Measurements from ENCODE around the gene SMIM45.

The SMIM45 gene

GRCh38 chr22:41915786-41916493 lies 36.0 kb upstream of the SMIM45 start:
- DNase-seq = no peak

- DNase-seq = no peak
These were observed 35.1 kb upstream of the SMIM45 start for GRCh38 chr22:41916745-41917358.

GRCh38 chr22:41917375-41917902 lies 34.5 kb upstream of the SMIM45 start:
- DNase-seq = no peak

GRCh38 chr22:41917903-41918791 lies 33.8 kb upstream of the SMIM45 start:
- no peak for DNase-seq

GRCh38 chr22:41919357-41920224 lies 32.4 kb upstream of the SMIM45 start:
- peak; percentile 61 for DNase-seq

GRCh38 chr22:41920271-41920976 lies 31.5 kb upstream of the SMIM45 start:
- DNase-seq = no peak

- DNase-seq = no peak
These were observed 29.6 kb upstream of the SMIM45 start for GRCh38 chr22:41922328-41922727.

- DNase-seq = no peak
These were observed 28.9 kb upstream of the SMIM45 start for GRCh38 chr22:41922940-41923594.

- DNase-seq = no peak
These were observed 28.2 kb upstream of the SMIM45 start for GRCh38 chr22:41923595-41924276.

GRCh38 chr22:41925783-41926460 lies 26.0 kb upstream of the SMIM45 start:
- DNase-seq = peak; percentile 85

- DNase-seq = no peak
These were observed 24.1 kb upstream of the SMIM45 start for GRCh38 chr22:41927813-41928212.

- no peak for DNase-seq
These were observed 23.1 kb upstream of the SMIM45 start for GRCh38 chr22:41928593-41929417.

GRCh38 chr22:41929418-41929810 lies 22.5 kb upstream of the SMIM45 start:
- DNase-seq = no peak

GRCh38 chr22:41931701-41932269 lies 20.2 kb upstream of the SMIM45 start:
- DNase-seq = no peak

- DNase-seq = no peak
These were observed 19.6 kb upstream of the SMIM45 start for GRCh38 chr22:41932353-41932752.

GRCh38 chr22:41933411-41934177 lies 18.4 kb upstream of the SMIM45 start:
- no peak for DNase-seq

- no peak for DNase-seq
These were observed 17.5 kb upstream of the SMIM45 start for GRCh38 chr22:41934284-41935014.

Data from activated CD4-positive, alpha-beta T cell treated with anti-CD3 and anti-CD28 coated beads for 48 hours (primary cell).